Myometrial cell (primary cell): ENCODE data around the gene TICAM2. TPM values are rescaled to one million over a fixed set of nuclear protein-coding genes. Genes with fewer than 3 reads are reported as not detected.

Experiments used
- total RNA-seq: library from RNA; depleted of rRNA; stranded (reverse); fragments of >200 nt; gene quantifications from 2 replicates; pipeline ENCODE4 v1.2.3, GENCODE V29; 2015

Gene TICAM2, protein sequence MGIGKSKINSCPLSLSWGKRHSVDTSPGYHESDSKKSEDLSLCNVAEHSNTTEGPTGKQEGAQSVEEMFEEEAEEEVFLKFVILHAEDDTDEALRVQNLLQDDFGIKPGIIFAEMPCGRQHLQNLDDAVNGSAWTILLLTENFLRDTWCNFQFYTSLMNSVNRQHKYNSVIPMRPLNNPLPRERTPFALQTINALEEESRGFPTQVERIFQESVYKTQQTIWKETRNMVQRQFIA
- 9.5 and 16.7 TPM in 2 replicates for total RNA-seq

DNA sequence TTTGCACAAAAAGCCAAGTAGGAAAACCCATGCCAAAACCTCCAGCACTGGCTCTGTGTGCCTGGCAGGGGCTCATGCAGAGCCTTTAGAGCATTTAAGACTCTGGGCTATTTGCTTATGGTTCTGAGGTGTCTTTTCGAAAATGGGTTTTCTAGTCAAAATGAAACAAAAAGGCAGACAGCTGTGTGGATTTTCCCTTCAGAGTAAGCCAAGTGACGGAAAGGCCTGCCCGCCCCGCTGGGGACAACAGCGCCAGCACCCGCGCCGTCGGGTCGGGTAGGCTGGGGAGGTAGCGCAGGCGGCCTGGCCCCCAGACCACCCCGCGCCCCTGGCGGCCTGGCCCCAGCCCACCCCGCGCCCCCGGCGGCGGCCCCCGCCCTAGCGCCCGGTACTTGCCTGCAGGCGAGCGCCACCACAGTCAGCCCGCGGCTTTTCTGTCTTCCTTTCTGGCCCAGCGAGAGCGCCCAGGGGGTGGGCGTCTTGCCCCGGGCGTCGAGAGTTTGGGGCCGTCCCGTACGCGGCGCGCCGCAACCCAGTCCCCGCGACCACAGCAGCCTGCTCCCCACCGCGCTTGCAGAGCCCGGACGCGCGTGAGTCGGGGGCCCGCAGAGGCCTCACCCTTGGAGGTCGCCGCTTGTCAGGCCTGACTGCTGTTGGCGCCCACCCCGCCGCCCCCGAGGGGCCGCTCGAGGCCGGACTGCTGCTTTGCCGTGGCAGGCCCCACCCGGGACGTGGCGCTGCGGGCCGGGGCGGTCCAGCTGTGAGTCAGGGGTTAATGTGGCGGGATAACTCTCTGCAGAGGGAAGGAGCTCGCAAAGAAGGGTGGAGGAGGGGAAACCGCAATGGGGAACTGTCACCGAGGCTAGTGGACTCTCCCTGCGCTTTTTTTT is at the start of gene TICAM2:
TICAM2 (minus strand) TSS at position 779 of the 890 bp plus-strand sequence. CDS start 21,223 bp downstream, outside the sequence.

DNA sequence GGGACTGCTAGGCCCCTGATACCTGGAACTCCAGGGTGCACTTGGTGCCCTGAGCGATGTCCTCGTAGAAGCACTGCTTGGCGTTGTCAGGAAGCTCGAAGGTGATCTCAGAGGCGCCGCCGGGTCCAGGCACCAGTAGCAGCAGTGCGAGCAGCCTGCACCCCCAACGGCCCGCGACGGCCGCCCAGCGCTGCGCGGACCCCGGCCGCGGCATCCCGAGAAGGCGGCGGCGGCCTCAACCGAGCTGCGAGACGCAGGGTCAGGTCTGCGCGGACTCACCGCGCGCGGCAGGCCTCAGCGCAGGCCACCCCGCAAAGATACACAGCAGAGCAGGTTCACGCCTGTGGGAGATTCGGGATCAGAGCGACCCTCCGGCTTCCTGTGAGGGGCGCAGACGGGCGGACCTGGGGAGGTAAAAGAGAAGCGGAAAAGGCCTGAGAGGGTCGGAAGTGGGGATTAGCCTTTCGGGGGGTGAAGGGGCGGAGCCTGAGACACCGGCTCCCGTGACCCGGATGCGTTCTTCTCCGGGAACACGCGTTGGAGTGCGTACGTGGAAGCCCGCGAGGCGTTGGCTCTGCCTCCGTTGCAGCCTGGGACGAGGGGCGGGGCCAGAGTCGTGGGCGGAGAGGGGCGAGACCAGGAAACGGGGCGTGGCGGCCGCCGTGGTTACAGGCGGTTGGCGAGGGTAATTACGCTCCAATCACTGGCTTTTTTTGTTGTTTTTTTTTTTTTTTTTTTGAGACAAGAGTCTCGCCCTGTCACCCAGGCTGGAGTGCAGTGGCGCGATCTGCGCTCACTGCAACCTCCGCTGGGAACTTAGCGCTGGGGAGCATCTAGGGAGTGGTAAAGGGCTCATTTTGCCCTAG is 23.5 kb upstream of the TICAM2 start, which contains the start of gene TMED7:
TMED7 (minus strand) TSS at position 458 of the 866 bp plus-strand sequence; CDS start at position 214, 244 bp downstream.

DNA sequence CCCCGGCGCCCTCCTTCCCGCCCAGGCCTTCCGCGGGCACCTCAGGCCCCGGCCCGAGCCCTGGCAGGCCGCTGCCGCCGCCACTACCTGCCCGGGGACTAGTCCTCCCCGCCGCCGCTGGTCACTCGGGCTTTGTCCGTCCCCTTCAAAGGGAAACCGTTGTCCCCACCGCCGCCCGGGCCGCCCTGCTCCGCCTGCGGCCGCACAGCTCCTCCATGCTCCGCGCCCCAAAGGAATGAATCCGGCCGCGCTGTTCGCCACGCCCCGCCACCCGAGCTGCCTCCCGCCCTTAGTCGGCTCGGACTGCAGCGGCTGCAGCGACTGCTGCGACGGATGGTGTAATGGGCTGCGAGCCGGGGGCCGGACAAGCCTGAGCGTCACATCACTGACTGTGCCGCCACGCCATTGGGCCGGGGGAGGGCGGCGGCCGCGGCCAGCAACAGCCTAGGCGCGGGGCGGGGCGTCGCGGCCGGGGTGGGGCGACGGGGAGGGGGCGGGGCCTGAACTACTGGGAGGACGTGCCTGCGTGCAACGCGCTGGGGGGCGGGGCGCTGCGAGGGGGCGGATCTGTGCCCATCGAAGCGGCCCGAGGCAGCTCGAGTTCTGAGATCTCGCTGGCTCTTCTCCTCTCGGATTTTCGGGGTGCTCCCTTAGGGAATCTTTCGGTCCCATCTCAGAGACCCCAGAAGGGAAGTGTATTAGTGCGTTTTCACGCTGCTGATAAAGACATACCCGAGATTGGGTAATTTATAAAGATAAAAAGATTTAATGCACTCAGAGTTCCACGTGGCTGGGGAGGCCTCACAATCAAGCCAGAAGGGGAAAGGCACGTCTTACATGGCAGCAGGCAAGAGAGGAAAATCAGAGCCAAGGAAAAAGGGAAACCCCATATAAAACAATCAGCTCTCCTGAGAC is 57.6 kb downstream of the TICAM2 start, which contains the start of gene FEM1C:
FEM1C (minus strand) TSS at position 340 of the 915 bp plus-strand sequence. CDS start 1,282 bp downstream, outside the sequence.

Other genes with a start within 250 kb of the TICAM2 start
- 10.7 and 11.5 TPM in 2 replicates for gene FEM1C, start 57.7 kb downstream of the TICAM2 start, total RNA-seq
- 117 and 118 TPM in 2 replicates for gene TMED7, start 23.6 kb upstream of the TICAM2 start, total RNA-seq
- gene CDO1, start 214.2 kb upstream of the TICAM2 start, total RNA-seq: 1.7 and 4.6 TPM in 2 replicates
- 39.2 and 40.4 TPM in 2 replicates for gene ATG12, start 239.1 kb upstream of the TICAM2 start, total RNA-seq
- gene AP3S1, start 239.5 kb upstream of the TICAM2 start, total RNA-seq: 332 and 345 TPM in 2 replicates